OCI-LY3 (cell line): ENCODE measurements around the gene PDE9A.

ENCODE experiments used
- EZH2phosphoT487 ChIP-seq: fragments of 200-600 bp; shearing (Covaris generic); IDR thresholded peaks from 2 replicates; pipeline ENCODE4 v1.6.1; 2018; ENCODE audit warnings: antibody characterized with exemption, mixed run types, low read depth
- TF ChIP-seq, protein P1 (sequence below): fragments of 200-600, 300-600 bp; sonication (generic); IDR thresholded peaks from 2 replicates; pipeline ENCODE4 v1.5.1; 2014; ENCODE audit warnings: antibody characterized with exemption, low read length, low read depth

DNA sequence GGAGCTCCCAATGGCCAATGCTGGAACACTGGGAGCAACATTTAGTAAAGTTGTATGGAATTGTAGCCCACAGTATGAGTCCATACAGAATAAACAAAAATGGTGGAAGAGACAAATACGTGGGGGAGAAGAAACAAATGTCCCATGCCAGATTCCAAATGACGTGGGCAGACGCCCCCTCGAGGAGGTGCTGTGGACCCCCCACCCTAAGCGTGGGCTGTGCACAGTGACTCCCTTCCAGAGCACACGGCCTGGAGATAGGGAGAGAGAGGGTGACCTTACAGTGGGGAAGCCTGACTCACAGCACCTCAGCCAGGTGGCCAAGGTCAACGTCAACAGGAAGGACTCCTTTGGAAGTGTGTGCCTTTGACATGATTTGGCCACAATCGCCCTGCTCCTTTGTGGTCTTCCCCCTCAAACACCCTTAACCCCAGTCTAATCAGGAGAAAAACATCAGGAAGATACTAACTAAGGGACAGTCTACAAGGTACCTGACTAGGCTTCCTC, 13.7 kb upstream of the PDE9A start:
- TF ChIP-seq, protein P1, sequence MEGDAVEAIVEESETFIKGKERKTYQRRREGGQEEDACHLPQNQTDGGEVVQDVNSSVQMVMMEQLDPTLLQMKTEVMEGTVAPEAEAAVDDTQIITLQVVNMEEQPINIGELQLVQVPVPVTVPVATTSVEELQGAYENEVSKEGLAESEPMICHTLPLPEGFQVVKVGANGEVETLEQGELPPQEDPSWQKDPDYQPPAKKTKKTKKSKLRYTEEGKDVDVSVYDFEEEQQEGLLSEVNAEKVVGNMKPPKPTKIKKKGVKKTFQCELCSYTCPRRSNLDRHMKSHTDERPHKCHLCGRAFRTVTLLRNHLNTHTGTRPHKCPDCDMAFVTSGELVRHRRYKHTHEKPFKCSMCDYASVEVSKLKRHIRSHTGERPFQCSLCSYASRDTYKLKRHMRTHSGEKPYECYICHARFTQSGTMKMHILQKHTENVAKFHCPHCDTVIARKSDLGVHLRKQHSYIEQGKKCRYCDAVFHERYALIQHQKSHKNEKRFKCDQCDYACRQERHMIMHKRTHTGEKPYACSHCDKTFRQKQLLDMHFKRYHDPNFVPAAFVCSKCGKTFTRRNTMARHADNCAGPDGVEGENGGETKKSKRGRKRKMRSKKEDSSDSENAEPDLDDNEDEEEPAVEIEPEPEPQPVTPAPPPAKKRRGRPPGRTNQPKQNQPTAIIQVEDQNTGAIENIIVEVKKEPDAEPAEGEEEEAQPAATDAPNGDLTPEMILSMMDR, result no peak
- TF ChIP-seq EZH2phosphoT487, result no peak
